Urinary bladder (tissue), 4 donors: ENCODE results near the gene PXMP2. TPM values are rescaled to one million over a fixed set of nuclear protein-coding genes. Genes with fewer than 3 reads are reported as not detected.

Experiments
- DNase-seq: peaks from one replicate; pipeline ENCODE4 v3.0.0-alpha.2; 2015; ENCODE audit errors: extremely low spot score
- H3K27ac ChIP-seq: one replicate; pipeline ENCODE4 v1.5.1; 2013; ENCODE audit warnings: low read depth, mild to moderate bottlenecking, moderate library complexity
- H3K36me3 ChIP-seq: one replicate; pipeline ENCODE4 v1.6.1; 2013; ENCODE audit warnings: mild to moderate bottlenecking, moderate library complexity; ENCODE audit not compliant: insufficient read depth
- H3K4me1 ChIP-seq: one replicate; pipeline ENCODE4 v1.6.1; 2013; ENCODE audit warnings: mild to moderate bottlenecking, moderate library complexity; ENCODE audit not compliant: insufficient read depth
- H3K4me3 ChIP-seq: one replicate; pipeline ENCODE4 v1.5.1; 2013; ENCODE audit warnings: low read depth, low read length
- WGBS: extraction: QIAGEN DNeasy Blood & Tissue Kit; methylation state at CpG from one replicate; pipeline ENCODE4 v1.1.7; 2013; 5-methylcytosine and 5-hydroxymethylcytosine counted together
- polyA plus RNA-seq: library from polyadenylated mRNA; stranded (reverse); fragments of 200-250 nt; gene quantifications from one replicate; pipeline ENCODE4 v1.2.3, GENCODE V29; 2013
- total RNA-seq: library from RNA; depleted of rRNA; stranded (reverse); fragments of >200 nt; gene quantifications from one replicate; pipeline ENCODE4 v1.2.3, GENCODE V29; 2014
- donor health status: healthy with polysubstance abuse.
- donor health status: healthy.

The PXMP2 gene
- total and polyA plus RNA-seq, 2 donors: 17.4 to 31.2 TPM

GRCh38 chr12:132717011-132717410, 29.6 kb downstream of the PXMP2 start:
- WGBS: 85% methylated on average over 17 of the region's 17 CpGs
- H3K36me3 ChIP-seq: peaks cover 6% of the 10 kb centered on the region
- H3K4me1 ChIP-seq: no peaks in the 10 kb centered on the region
- no peak overlapping the region for H3K27ac ChIP-seq
- H3K4me3 ChIP-seq: no peak overlapping the region
- no peak for DNase-seq

GRCh38 chr12:132717531-132718387, 30.4 kb downstream of the PXMP2 start:
- DNase-seq: no peak
- H3K4me3 ChIP-seq: no peak overlapping the region
- H3K4me1 ChIP-seq: no peaks in the 10 kb centered on the region
- 94% methylated on average over 61 of the region's 61 CpGs for WGBS
- peaks cover 6% of the 10 kb centered on the region for H3K36me3 ChIP-seq
- H3K27ac ChIP-seq: no peak overlapping the region

- H3K36me3 ChIP-seq: peaks cover 6% of the 10 kb centered on the region
- 89% methylated on average over 21 of the region's 21 CpGs for WGBS
- no peak for DNase-seq
These were observed 31.3 kb downstream of the PXMP2 start for GRCh38 chr12:132718644-132719043.

GRCh38 chr12:132719141-132719953, 32.0 kb downstream of the PXMP2 start:
- Histone ChIP-seq H3K4me1 (no peaks in the 10 kb centered on the region), H3K27ac (no peak overlapping the region), H3K36me3 (peaks cover 6% of the 10 kb centered on the region), H3K4me3 (no peak overlapping the region)
- WGBS: 92% methylated on average over 31 of the region's 31 CpGs
- no peak for DNase-seq

More at GRCh38 chr12:132718644-132719043, 31.3 kb downstream of the PXMP2 start:
- Histone ChIP-seq H3K4me1 (no peaks in the 10 kb centered on the region), H3K4me3 (no peak overlapping the region), H3K27ac (no peak overlapping the region)

- 89% methylated on average over 12 of the region's 12 CpGs for WGBS
- Histone ChIP-seq H3K27ac (no peak overlapping the region), H3K4me1 (no peaks in the 10 kb centered on the region), H3K4me3 (no peak overlapping the region), H3K36me3 (peaks cover 6% of the 10 kb centered on the region)
- DNase-seq: no peak
These were observed 32.6 kb downstream of the PXMP2 start for GRCh38 chr12:132719954-132720324.

- DNase-seq: no peak
- Histone ChIP-seq H3K27ac (no peak overlapping the region), H3K4me1 (no peaks in the 10 kb centered on the region), H3K36me3 (peaks cover 6% of the 10 kb centered on the region), H3K4me3 (no peak overlapping the region)
- 94% methylated on average over 25 of the region's 25 CpGs for WGBS
These were observed 33.4 kb downstream of the PXMP2 start for GRCh38 chr12:132720606-132721345.

- no peaks in the 10 kb centered on the region for H3K4me1 ChIP-seq
- no peak overlapping the region for H3K4me3 ChIP-seq
- DNase-seq: no peak
- H3K27ac ChIP-seq: no peak overlapping the region
- H3K36me3 ChIP-seq: peaks cover 2% of the 10 kb centered on the region
- 92% methylated on average over 30 of the region's 30 CpGs for WGBS
These were observed 35.8 kb downstream of the PXMP2 start for GRCh38 chr12:132723015-132723763.

GRCh38 chr12:132723764-132724140, 36.4 kb downstream of the PXMP2 start:
- no peak for DNase-seq
- H3K4me1 ChIP-seq: no peaks in the 10 kb centered on the region
- no peak overlapping the region for H3K27ac ChIP-seq
- H3K4me3 ChIP-seq: no peak overlapping the region
- WGBS: 87% methylated on average over 2 of the region's 2 CpGs
- peaks cover 2% of the 10 kb centered on the region for H3K36me3 ChIP-seq

GRCh38 chr12:132724506-132725241, 37.3 kb downstream of the PXMP2 start:
- no peak overlapping the region for H3K27ac ChIP-seq
- H3K4me3 ChIP-seq: no peak overlapping the region
- DNase-seq: no peak
- peaks cover 2% of the 10 kb centered on the region for H3K36me3 ChIP-seq
- H3K4me1 ChIP-seq: no peaks in the 10 kb centered on the region
- 89% methylated on average over 30 of the region's 30 CpGs for WGBS

GRCh38 chr12:132726386-132726785, 39.0 kb downstream of the PXMP2 start:
- Histone ChIP-seq H3K4me1 (no peaks in the 10 kb centered on the region), H3K27ac (no peak overlapping the region), H3K4me3 (no peak overlapping the region), H3K36me3 (peaks cover 2% of the 10 kb centered on the region)
- DNase-seq: no peak
- WGBS: 96% methylated on average over 12 of the region's 12 CpGs

- no peak overlapping the region for H3K27ac ChIP-seq
- no peaks in the 10 kb centered on the region for H3K4me1 ChIP-seq
- no peak overlapping the region for H3K4me3 ChIP-seq
- 94% methylated on average over 37 of the region's 37 CpGs for WGBS
- peaks cover 2% of the 10 kb centered on the region for H3K36me3 ChIP-seq
- no peak for DNase-seq
These were observed 39.9 kb downstream of the PXMP2 start for GRCh38 chr12:132727091-132727794.

GRCh38 chr12:132728502-132728901, 41.1 kb downstream of the PXMP2 start:
- H3K36me3 ChIP-seq: peaks cover 2% of the 10 kb centered on the region
- no peak for DNase-seq
- WGBS: 95% methylated on average over 7 of the region's 7 CpGs

More at GRCh38 chr12:132728502-132728901, 41.1 kb downstream of the PXMP2 start:
- Histone ChIP-seq H3K4me1 (no peaks in the 10 kb centered on the region), H3K4me3 (no peak overlapping the region), H3K27ac (no peak overlapping the region)
